ENCODE data around the gene NANS.
"Not testable (repeated sequence)": the region's sequence is repeated elsewhere in the genome, so short reads cannot be mapped to it uniquely, and the experiment has no call there.

The NANS gene

DNA sequence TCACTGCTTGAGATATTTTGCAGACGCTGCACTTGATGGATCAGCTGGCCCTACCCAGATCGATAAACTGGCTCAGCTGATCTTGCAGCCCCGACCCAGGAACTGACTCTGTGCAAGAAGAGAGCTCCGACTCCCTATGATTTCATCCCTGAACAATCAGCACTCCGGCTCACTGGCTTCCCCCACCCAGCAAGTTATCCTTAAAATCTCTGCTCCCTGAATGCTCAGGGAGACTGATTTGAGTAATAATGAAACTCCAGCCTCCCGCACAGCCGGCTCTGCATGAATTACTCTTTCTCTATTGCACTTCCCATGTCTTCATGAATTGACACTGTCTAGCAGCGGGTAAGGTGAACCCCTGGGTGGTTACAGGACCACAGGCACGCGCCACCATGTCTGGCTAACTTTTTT lies 16.9 kb upstream of the NANS start:
- DNase-seq, result no peak

DNA sequence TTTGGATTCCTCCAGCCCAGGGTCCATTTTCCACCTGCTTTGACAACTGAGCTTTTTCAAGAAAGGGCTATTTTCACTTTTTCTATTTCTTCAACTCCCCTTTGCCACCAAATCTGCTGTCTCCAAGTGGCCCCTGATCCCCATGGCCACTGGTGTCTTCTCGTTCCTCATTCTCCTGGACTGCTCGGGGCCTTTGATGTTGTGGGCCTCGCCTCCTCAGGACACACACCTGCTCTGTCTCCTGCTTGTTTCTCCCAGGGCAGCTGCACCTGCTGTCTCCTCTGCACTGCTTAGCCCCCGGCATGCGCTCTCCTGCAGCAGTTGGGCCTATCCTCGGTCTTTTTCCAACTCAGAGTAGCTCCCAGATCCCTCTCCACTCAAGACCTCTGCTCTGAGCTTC lies 16.3 kb upstream of the NANS start:
- DNase-seq, result peak; percentile 41

DNA sequence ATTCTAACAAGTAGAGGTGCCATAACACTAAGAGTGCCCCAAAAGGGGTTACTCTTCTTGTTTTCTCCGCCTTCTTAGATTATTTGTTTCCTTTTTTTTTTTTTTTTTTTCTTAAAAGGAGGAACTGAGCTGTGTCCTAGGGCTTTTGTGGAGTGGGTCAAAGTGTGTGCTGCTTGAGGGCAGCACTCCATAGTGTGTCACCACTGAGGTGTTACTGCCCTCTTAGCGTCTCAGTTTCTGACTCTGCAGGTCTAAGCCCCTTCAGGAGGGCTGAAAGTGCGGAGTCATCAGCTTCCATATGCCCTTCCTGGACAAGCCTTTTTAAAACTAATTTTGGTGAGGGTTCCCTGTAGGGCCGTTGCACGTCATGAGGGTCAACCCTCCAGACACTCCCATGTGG lies 12.6 kb upstream of the NANS start:
- no peak for DNase-seq

DNA sequence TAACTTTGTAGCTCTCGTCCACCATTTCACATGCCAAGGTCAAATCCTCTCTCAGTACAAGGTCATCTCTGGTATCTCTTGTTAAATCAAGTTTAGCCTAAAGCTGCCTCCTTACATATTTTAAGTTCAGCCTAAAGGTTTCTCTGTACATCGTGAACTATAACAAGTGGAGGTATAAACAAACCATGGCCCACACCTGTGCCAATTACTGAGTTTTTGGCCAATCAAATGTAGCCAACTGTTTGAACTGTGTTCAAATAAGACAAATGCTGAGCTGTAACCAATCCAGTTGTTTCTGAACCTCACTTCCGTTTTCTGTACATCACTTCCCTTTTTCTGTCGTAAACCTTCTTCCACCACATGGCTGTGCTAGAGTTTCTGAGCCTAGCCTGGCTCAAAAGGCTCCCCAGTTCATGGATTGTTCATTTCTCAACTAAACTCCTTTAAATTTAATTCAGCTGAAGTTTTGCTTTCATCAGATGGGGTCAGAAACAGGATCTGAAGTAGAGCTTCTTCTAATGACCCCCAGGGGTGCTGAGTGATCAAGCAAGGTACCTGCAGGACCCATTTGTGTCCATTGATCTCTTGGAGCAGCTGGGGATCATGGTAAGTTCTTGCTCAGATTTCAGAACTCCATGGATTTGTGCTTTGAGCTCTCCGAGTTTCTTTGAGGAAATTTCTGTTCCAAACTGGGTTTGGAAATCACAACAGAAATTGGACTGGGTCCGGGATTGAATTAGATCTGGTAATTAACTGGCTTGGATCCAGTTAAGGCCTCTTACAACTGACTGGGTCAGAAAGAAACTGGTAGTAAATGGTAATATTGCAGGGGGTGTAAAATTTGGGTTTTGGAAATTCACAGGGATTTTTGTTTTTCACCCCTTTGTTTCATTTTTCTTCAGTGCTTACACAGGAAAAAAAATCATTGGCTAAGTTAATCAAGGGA lies 11.0 kb upstream of the NANS start:
- DNase-seq, result no peak

DNA sequence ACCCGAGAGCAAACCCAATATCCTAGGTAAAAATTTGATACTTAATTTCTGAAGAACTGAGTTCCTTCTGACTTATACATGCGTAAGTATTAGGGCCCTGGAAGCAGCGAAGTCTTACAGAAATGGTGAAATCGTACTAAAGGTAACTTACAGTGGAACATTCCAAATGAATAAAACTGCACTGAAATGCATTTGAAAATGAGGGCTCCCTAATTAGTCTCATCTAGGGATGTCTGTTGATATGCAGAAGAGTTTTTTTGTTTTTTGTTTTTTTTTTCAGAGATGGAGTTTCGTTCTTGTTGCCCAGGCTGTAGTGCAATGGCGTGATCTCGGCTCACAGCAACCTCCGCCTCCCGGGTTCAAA lies 10.4 kb upstream of the NANS start:
- DNase-seq, result no peak

DNA sequence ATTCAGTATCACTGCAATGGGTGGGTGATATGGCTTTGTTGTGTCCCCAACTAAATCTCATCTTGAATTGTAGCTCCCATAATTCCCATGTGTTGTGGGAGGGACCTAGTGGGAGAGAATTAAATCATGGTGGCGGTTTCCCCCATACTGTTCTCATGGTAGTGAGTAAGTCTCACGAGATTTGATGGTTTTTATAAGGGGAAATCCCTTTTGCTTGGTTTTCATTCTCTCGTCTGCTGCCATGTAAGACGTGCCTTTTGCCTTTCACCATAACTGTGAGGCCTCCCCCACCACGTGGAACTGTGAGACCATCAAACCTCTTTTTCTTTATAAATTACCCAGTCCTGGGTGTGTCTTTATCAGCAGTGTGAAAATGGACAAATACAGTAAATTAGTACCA lies 9.5 kb upstream of the NANS start:
- no peak for DNase-seq

DNA sequence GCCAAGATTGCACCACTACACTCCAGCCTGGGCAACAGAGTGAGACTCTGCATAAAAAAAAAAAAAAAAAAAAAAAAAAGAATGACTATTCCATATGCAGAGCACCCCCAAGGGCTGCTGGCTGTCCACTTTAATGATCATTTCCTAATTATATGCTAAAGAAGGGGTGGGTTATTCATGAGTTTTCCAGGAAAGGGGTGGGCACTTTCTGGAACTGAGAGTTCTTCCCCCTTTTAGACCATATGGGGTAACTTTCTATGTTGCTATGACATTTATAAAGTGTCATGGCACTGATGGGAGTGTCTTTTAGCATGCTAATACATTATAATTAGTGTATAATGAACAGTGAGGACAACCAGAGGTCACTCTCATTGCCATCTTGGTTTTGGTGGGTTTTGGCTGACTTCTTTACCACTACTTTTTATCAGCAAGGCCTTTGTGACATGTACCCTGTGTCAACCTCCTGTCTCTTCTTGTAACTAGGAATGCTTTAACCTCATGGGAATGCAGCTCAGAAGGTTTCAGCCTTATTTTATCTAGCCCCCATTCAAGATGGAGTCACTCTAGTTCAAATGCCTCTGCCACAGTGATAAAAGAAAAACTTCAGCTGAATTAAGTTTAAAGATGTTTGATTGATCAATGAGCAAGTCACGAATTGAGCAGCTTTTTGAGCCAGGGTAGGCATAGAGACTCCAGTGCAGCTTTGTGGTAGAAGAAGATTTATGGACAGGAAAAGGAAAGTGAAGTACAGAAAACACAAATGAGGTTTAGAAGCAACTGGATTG lies 7.1 kb upstream of the NANS start:
- DNase-seq, result no peak

DNA sequence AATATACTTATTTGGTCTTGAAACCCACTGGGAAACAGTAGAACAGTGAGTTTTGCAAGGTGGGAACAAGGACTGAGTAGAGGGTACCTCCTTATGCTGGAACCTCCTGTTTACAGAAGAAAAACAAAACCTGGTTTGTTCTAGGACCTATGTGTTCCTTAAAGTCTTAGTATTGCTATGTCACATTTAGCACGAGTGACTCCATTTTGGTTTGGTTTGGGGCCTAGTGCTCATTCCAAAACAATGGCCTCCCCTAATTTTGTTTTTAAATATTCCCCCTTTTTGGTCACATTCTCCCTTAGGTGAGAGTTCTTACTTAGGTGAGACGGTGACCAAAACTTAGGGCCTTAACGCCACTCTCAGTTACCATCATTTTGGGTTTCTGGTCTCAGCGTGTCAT lies 6.2 kb upstream of the NANS start:
- DNase-seq, result no peak

DNA sequence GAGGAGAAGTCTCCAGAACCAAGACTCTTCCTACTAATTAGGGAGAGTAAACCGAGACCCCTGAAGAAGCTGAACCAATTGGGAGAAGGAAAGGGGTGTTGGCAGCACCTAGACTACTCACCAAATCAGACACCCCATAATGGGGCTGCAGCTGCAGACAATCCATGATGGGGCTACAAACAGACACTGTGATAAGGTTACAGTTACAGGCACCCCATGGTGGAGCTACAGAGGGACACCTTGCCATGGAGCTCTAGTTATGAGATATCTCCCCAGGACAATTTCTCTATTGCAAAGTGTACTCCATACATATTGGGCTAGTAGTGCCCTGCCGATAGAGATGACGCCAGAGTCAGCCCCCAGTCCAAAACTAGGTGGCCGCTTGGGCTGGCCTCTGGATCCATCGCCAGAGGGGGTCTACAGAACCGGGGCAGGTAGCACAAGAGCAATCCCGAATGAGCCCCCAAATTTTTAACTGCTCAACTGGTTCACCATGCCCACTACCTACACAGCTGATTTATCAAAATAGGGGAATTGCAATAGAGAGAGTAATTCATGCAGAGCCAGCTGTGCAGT lies 2.1 kb upstream of the NANS start:
- no peak for DNase-seq

DNA sequence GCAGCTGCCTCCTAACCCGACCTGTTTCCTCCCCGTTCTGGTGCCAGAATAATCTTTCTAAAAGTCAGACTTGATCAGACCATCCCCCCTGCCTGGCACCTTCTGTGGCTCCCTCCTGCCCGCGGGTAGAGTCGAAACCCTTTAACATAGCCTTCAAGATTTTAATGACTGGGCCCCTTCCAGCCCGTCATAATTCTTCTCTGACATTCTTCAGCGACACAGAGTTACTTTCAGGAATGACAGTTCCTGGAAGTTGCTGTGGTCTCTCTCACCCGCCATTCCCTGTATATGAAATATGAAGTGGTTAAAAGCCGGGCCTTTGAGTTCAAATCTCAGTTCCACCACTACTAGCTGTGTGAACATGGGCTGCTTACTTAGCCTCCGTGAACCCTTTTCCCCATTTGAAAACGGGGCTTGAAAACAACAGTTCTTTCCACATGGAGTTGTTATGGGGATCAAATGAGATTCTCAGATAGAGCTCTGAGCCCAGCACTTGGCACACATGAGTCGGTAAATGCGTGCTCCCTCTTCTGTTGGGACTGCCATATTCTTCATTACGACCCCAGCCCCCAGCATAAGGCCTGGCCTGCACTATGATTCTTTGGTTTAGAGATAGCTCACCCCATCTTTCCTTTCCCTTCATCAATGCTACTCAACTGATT lies 737 bp downstream of the NANS start:
- peak; percentile 48 for DNase-seq

DNA sequence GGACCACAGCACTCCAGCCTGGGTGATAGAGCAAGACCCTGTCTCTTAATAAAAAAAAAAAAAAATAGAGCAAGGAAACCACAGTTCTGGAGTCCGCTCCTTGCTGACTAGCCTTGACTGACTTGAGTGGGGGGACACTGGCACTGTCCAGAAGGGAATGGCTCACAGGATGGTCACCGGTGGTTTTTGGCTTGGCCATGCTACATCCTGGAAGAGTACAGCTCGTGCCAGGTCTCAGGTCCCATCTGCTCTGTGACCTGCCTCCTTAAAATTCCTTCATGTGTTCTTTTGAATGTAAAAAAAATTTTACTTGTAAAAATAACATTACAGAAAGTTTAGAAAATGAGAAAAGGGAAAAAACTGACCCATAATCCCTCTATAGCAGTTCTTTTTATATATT lies 5.6 kb downstream of the NANS start:
- no peak for DNase-seq

DNA sequence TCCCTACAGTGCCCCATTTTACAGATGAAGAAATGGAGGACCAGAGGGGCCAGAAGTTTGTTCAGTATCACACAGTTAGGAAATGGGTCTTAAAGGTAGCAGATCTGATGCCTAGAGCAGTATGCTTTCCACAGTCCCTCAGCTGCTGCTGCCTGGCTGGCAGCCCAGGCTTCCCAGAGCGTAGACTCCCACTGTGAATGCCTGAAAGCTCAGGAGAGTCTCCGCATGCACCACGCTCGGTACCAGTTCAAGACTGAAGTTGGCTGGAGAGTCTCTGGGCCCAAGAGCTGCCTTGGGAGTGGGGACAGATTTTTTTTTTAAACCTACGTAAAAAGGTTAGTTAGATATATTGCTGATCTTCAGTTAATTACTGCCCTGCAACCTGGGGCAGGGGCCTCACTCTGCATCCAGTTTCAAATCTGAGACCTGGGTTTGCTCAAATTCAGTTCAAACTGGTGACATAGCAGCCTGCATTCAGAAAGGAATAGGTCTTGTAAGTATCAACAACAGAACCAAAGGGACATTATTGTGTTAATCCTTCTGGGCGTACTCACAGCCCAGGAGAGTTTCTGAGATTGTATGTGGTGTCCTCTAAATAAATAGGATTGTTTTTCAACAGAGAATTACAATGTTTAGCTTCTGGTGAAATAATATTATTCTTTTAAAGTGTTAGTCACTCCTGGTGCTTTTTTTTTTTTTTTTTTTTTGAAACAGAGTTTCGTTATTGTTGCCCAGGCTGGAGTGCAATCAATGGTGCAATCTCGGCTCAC lies 8.3 kb downstream of the NANS start:
- DNase-seq, result no peak

DNA sequence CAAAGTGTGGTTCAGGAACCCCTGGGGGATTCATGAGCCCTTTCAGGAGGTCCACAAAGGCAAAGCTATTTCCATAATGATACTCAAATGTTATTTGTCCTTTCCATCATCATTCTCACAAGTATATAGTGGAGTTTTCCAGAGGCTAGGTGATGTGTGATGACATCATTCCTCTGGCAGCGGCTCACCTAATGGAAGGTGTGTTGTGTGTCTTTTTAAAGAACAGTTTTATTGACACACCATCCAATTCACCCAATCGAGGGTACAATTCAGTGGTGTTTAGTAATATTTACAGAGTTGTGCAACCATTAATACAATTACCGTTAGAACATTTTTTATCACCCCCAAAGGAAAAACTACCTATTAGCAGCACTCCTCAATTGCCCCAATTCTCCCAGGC lies 9.7 kb downstream of the NANS start:
- DNase-seq, result no peak

DNA sequence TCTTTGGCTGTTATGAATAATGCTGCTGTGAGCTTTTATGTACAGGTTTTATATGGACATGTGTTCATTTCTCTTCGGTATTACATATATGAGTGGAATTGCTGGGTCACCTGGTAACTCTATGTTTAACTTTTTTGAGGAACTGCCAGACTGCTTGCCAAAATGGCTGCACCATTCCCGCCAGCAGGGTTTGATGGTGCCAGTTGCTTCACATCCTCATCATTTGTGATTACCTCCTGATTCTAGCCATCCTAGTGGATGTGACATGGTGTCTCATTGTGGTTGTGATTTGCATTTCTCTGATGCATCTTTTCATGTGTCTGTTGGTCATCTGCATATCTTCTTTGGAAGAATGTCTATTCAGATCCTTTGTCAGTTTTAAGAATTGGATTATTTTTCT lies 10.7 kb downstream of the NANS start:
- no peak for DNase-seq

DNA sequence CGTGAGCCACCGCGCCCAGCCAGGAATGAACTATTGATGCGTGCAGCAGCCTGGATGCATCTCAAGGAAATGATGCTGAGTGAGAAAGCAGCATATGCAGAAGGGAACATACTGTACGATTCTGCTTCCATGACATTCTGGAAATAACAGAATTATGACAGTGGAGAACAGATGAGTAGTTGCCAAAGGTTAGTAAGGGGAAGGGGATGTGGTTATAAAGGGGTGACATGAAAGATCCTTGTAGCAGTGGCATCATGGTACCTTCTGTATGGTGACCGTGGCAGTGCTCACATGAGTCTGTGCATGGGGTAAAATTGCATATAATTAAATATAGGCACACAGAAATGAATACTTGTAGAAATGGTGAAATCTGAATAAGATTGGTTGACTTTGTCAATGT lies 13.0 kb downstream of the NANS start:
- DNase-seq, result no peak

DNA sequence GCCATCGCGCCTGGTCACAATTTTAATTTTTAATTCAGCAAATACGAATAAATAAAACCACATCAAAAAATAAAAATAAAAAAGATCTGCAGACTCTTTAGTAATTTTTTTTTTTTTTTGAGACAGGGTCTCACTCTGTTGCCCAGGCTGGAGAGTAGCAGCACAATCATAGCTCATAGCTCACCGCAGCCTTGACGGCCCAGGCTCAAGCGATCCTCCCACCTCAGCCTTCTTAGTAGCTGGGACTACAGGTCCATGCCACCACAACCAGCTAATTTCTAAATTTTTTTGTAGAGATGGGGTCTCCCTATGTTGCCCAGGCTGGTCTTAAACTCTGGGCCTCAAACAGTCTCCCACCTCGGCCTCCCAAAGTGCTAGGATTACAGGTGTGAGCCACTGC lies 14.2 kb downstream of the NANS start:
- DNase-seq, result no peak

DNA sequence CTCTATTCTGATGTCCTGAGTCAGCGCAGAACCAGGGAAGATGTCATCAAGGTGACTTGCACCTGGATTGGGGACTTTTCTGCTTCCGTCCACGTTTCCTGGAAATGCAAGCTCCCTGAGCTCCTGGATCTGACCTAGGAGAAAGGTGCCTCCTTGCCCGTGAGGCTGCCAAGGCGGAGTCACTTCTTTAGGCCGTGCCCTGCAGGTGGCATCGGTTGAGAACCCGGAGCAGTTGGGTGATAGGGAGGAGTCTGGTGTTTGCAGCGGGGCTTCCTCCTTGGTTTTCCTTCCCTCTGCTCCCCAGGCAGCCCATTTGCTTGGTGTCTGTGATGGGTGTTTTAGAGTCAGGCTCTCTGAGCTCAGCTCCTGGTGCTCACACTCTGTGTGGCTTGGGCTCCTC lies 15.2 kb downstream of the NANS start:
- DNase-seq, result no peak

DNA sequence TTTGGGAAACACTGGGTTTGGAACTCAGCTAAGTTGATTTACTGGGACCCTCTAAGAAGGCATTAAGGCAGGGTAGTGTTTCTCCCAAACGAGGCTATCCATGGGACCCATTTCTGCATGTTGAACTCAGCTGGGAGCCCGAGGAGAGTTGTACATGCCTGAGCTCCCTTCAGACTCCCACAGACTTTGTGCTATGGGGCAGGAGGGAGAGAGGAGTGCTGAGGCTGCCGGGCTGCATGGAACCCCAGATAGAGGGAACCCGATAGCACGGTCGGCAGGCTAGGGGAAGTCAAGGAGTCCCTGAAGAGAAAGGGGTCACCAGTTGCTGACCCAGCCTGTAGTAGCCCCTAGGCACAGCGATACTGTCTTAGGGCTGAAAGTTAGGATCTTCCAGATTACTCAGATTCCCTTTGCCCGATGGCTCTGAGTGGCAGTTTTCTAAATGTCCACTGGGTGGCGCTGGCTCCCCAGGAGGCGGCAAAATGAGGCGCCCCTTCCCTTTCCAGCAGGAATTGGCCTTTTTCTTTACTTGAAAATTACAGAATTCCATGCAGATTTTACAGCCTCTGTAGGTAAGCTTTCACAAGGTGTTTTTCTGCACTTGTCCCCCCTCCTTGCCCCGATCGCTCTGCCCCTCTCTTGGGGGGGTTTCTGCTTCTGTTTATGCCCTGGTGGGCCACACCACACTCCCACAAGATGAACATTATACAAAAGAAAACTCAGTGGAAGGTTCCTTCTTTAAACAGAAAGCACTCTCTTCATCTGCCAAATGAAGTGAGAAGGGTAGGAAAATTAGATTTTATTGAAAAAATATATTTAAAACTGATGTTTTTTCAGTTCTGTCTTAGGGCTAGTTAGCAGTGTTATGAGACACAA lies 17.8 kb downstream of the NANS start:
- DNase-seq, result peak; percentile 61

DNA sequence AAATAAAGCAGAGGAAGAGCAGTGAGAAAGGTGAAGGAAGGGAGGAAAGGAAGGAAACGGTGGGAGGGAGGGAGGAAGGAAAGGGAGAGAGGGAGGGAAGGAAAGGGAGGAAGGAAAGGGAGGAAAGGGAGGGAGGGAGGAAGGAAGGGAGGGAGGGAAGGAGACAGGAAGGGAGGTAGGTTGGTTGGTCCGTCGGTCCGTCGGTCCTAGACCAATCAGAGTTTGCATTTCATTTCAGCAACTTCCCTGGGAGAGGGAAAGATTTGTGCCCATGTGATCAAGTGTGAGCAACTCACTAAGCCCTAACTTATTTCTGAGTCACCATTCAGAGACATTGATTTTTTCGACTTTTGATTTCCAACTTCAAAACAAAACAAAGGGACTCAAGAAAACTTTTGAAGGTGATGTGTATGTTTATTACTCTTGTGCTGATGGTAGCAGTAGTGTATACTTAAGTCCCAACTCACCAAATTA lies 18.8 kb downstream of the NANS start:
- no peak for DNase-seq

DNA sequence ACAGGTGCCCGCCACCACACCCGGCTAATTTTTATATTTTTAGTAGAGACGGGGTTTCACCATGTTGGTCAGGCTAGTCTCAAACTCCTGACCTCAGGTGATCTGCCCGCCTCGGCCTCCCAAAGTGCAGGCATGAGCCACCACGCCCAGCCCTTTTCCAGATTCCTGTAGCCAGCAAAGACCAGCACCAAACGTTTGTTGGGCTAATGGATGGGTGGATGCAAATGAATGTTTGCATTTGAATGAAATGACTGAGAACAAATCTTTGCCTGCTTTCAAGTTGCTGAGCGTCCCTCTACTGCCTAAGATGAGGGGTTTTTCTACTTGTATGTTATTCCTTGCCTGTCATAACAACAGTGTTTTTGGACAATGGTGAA lies 20.0 kb downstream of the NANS start:
- DNase-seq, result not testable (repeated sequence)

DNA sequence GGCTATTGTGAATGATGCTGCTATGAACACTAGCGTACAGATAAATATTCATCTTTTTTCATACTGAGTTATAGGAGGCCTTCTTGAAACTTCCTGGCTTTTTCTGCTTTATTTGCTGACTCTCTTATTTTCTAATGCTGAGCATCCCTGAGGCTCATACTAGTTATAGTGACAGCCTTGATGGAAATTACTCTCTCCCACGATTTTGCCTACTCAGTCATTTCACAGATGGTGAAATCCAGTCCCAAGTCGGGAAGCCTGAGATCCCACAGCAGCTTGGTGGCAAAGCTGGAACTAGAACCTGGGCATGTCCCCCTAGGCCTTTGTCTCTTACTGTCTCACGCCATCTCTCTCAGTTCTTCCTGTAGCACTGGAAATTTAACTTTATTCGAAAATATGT lies 22.4 kb downstream of the NANS start:
- no peak for DNase-seq

DNA sequence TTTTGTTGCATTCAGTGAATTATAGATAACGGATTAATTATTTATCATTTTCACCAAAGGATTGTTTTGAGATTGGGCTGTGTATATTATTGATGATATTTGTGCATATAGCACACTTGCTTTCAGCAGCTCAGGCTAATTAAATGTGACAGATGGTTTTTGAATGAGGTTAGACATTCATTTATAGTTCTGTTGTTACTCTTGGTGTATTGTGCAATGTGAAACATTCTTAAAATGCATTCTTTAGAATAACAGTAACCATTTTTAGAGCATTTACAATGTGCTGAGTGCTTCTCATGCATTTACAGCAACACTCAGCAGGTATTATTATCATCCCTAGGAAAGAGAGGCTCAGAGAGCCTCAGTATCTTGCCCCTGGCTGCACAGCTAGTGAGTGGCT lies 23.8 kb downstream of the NANS start:
- no peak for DNase-seq
